ENCODE data around the gene FGFRL1.
A peak's percentile ranks its signal among the peaks of the same experiment; 100 is the strongest.

FGFRL1 gene

DNA sequence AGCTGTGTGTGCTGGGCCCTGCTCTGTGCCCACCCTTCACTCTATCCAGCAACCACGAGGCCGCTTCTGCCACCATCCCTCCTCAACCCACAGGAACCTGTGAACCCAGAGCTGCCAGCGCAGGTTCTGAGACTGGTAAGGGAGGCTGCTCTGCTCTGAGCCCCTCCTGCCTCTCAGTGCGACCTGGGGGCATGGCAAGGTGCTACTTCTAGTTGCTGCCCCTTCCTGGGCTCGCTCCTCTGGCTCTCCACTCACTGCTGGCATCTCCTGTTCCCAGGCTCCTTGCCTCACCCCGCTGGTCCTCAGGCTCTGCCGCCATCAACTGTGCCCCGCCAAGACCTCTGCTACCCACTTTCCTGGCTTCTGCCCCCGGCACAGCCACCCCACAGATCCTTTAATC, 62.7 kb downstream of the FGFRL1 start:
- TF ChIP-seq, protein P1, sequence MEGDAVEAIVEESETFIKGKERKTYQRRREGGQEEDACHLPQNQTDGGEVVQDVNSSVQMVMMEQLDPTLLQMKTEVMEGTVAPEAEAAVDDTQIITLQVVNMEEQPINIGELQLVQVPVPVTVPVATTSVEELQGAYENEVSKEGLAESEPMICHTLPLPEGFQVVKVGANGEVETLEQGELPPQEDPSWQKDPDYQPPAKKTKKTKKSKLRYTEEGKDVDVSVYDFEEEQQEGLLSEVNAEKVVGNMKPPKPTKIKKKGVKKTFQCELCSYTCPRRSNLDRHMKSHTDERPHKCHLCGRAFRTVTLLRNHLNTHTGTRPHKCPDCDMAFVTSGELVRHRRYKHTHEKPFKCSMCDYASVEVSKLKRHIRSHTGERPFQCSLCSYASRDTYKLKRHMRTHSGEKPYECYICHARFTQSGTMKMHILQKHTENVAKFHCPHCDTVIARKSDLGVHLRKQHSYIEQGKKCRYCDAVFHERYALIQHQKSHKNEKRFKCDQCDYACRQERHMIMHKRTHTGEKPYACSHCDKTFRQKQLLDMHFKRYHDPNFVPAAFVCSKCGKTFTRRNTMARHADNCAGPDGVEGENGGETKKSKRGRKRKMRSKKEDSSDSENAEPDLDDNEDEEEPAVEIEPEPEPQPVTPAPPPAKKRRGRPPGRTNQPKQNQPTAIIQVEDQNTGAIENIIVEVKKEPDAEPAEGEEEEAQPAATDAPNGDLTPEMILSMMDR (IDR thresholded peaks at IDR 0.05) = no peak
- peak; percentile 64 for DNase-seq (ENCODE audit: low spot score)
- Histone ChIP-seq H3K27ac (no peak overlapping the region), H3K4me3 (no peak overlapping the region)

DNA sequence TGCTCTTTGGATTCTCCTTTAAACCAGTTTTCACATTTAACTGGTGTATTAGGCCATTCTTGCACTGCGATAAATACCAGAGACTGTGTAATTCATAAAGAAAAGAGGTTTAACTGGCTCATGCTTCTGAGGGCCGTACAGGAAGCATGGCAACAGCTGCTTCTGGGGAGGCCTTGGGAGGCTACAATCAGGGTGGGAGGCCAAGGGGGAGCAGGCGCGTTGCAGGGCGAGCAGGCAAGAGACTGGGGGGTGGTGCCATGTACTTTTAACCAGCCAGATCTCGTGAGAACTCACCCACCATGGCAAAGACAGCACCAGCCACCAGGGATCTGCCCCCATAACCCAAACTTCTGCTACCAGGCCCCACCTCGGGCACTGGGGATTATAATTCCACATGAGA, 63.8 kb downstream of the FGFRL1 start:
- no peak overlapping the region for H3K27ac ChIP-seq
- TF ChIP-seq, protein P1 (IDR thresholded peaks at IDR 0.05) = no peak
- no peak overlapping the region for H3K4me3 ChIP-seq
- DNase-seq (ENCODE audit: low spot score) = no peak

DNA sequence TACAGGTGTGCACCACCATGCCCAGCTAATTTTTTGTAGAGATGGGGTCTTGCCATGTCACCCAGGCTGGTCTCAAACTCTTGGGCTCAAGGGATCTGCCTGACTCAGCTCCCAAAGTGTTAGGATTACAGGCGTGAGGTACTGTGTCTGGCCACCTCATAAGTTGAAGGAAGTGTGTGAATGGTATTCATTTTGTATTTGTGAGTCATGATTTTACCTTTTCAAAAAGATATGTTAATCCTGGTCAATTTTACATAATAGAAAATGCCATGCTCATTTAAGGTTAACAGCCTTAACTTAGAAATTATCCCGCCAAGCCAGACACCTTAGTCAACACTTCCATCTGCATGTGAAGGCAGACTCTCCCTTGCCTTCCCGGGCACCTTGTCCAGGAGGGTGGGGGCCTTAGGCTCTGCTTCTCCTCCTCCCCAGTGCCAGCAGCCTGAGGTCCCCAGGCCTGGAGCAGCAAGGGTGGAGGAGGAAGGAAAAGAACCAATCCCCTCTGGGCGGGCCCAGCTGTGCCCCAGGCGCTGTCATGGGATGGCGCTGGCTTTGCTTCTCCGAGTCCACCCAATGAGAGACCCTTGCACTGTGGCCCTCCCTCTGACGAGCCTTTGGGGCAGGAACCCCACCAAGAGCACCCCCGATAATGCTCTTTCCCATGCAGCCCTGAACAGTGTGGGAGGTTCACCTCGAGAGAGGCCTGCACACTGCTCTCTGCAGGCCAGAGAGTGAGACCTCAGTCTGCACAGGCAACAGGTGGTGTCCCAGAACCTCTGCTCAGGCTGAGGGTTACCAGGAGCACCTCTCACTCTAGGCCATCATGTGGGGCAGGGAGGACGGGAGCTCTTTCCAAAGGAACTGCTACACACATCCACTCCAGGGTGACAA, 64.6 kb downstream of the FGFRL1 start:
- no peak overlapping the region for H3K27ac ChIP-seq
- DNase-seq (ENCODE audit: low spot score) = no peak
- TF ChIP-seq, protein P1 (IDR thresholded peaks at IDR 0.05) = no peak
- H3K4me3 ChIP-seq = no peak overlapping the region

Data from coronary artery (tissue), 2 donors.